B cell (primary cell): ENCODE measurements around the gene IGSF3. TPM values are rescaled to one million over a fixed set of nuclear protein-coding genes. Genes with fewer than 3 reads are reported as not detected.

Experiments
- ATAC-seq: fragments of 200-7000 bp; cut with Tn5 transposase; one replicate; pipeline ENCODE4 v1.10.0; 2021; ENCODE audit warnings: low read depth, mild to moderate bottlenecking, moderate number of reproducible peaks, moderate library complexity
- CTCF ChIA-PET: fragments of 350-600 bp; sonication (Branson Sonifier 250); formaldehyde crosslinking; loops from one replicate; lab custom pipeline; 2021; ENCODE audit warnings: antibody characterized with exemption, inconsistent platforms; lab: Charles Lee
- POLR2A ChIA-PET: fragments of 350-600 bp; sonication (Branson Sonifier 250); formaldehyde crosslinking; loops from one replicate; lab custom pipeline; 2021; ENCODE audit warnings: antibody characterized with exemption; lab: Charles Lee
- DNase-seq: peaks from one replicate; pipeline ENCODE4 v3.0.0; 2013
- H2AFZ ChIP-seq: 2 replicates; pipeline ENCODE4 v1.6.1; 2012; ENCODE audit warnings: mild to moderate bottlenecking, low read depth, low read length; ENCODE audit not compliant: insufficient read depth, poor library complexity, severe bottlenecking
- H3K27ac ChIP-seq, 2 donors: 1 replicate in 1 of 2; 2 replicates in 1 of 2; pipeline ENCODE4 v1.5.1; 2012 to 2013; ENCODE audit warnings: low read length in 2 of 2, mild to moderate bottlenecking in 2 of 2, moderate library complexity in 1 of 2
- H3K27me3 ChIP-seq, 4 experiments: fragments of 200-600 bp in 1 of 4; sonication (generic) in 1 of 4; replicated peaks in 1 of 4; 1 replicate in 2 of 4; 2 replicates in 2 of 4; pipeline versions ENCODE4 v1.6.1 to v1.7.0; 2013 to 2016; ENCODE audit warnings: low read length in 3 of 4, mild to moderate bottlenecking in 2 of 4, mixed read lengths in 1 of 4, moderate library complexity in 1 of 4; ENCODE audit not compliant: insufficient read depth in 4 of 4, control insufficient read depth in 3 of 4; ENCODE audit errors: control extremely low read depth in 1 of 4
- H3K36me3 ChIP-seq, 2 experiments: replicated peaks in 1 of 2; 1 replicate in 1 of 2; 2 replicates in 1 of 2; pipeline versions ENCODE4 v1.6.1 to v1.7.1; 2013; ENCODE audit warnings: low read length in 1 of 2; ENCODE audit not compliant: insufficient read depth in 2 of 2, control insufficient read depth in 1 of 2; ENCODE audit errors: control extremely low read depth in 1 of 2, extremely low read depth in 1 of 2
- H3K4me1 ChIP-seq, 2 donors: fragments of 200-600 bp in 1 of 2; sonication (generic) in 1 of 2; 1 replicate in 1 of 2; 2 replicates in 1 of 2; pipeline versions ENCODE4 v1.5.1 to v1.6.1; 2013 to 2017; ENCODE audit warnings: low read length in 2 of 2; ENCODE audit not compliant: control insufficient read depth in 2 of 2, insufficient read depth in 2 of 2
- H3K4me2 ChIP-seq: replicated peaks from 2 replicates; pipeline ENCODE3; 2012; ENCODE audit warnings: mild to moderate bottlenecking, low read depth, low read length; ENCODE audit not compliant: poor library complexity, severe bottlenecking
- H3K4me3 ChIP-seq, 5 experiments: fragments of 200-600 bp in 1 of 5; sonication (generic) in 1 of 5; 1 replicate in 3 of 5; 2 replicates in 2 of 5; pipeline versions ENCODE4 v1.5.1 to v1.7.0; 2011 to 2016; ENCODE audit warnings: low read length in 4 of 5, mild to moderate bottlenecking in 4 of 5, low read depth in 2 of 5, control low read depth in 1 of 5, moderate library complexity in 1 of 5; ENCODE audit not compliant: insufficient read depth in 1 of 5; ENCODE audit errors: control extremely low read depth in 1 of 5, extremely low read depth in 1 of 5
- H3K79me2 ChIP-seq: fragments of 200-600 bp; sonication (generic); one replicate; pipeline ENCODE4 v1.6.0; 2016; ENCODE audit warnings: low read length; ENCODE audit not compliant: control insufficient read depth, insufficient read depth
- H3K9ac ChIP-seq: fragments of 200-600 bp; sonication (generic); 2 replicates; pipeline ENCODE4 v1.6.1; 2017; ENCODE audit warnings: mild to moderate bottlenecking, low read length, moderate library complexity
- H3K9me3 ChIP-seq, 3 donors: one replicate each; pipeline versions ENCODE4 v1.6.1 to v1.7.1; 2013; ENCODE audit warnings: low read length in 2 of 3; ENCODE audit not compliant: control insufficient read depth in 2 of 3, insufficient read depth in 1 of 3; ENCODE audit errors: control extremely low read depth in 1 of 3
- H4K20me1 ChIP-seq: 2 replicates; pipeline ENCODE4 v1.6.0; 2012; ENCODE audit warnings: mild to moderate bottlenecking, low read length; ENCODE audit not compliant: insufficient read depth, control insufficient read depth, poor library complexity, severe bottlenecking
- H3K27ac Mint-ChIP-seq: one replicate; pipeline ENCODE4 v1.8.0; 2021; ENCODE audit warnings: mixed read lengths
- H3K27me3 Mint-ChIP-seq: one replicate; pipeline ENCODE4 v1.8.0; 2021; ENCODE audit warnings: mixed read lengths
- H3K4me1 Mint-ChIP-seq: one replicate; pipeline ENCODE4 v1.8.0; 2021; ENCODE audit warnings: mixed read lengths
- H3K4me3 Mint-ChIP-seq: one replicate; pipeline ENCODE4 v1.8.0; 2021; ENCODE audit warnings: mixed read lengths
- H3K9me3 Mint-ChIP-seq: one replicate; pipeline ENCODE4 v1.8.0; 2022; ENCODE audit warnings: mixed read lengths; ENCODE audit not compliant: insufficient read depth
- CTCF ChIP-seq: fragments of 200-600 bp; IDR thresholded peaks from one replicate; pipeline ENCODE4 v1.8.0; 2022; ENCODE audit warnings: antibody characterized with exemption, mild to moderate bottlenecking
- EZH2 ChIP-seq: IDR thresholded peaks from 2 replicates; pipeline ENCODE4 v1.6.1; 2012; ENCODE audit warnings: borderline replicate concordance, low read depth, mild to moderate bottlenecking, moderate library complexity, low read length; ENCODE audit not compliant: insufficient read depth, poor library complexity, severe bottlenecking
- WGBS: methylation state at CpG from one replicate; pipeline ENCODE4 v1.1.5; 2013; ENCODE audit warnings: missing lambda C conversion rate; ENCODE audit not compliant: insufficient coverage; 5-methylcytosine and 5-hydroxymethylcytosine counted together
- intact Hi-C: fragments of 100-400 bp; cut with micrococcal nuclease; formaldehyde crosslinking; loops from one replicate; pipeline ENCODE4 v1.10.0; 2022
- polyA plus RNA-seq: library from polyadenylated mRNA; depleted of rRNA; stranded (reverse); fragments of >200 nt; gene quantifications from 2 replicates; pipeline ENCODE4 v1.2.3, GENCODE V29; 2012
- total RNA-seq, 2 donors: library from RNA; stranded (reverse); fragments of 120-200 nt in 1 of 2; gene quantifications; 1 replicate in 1 of 2; 2 replicates in 1 of 2; pipeline versions ENCODE4 v1.2.3 to v1.2.4, GENCODE V29; 2013 to 2022

The IGSF3 gene
- total and polyA plus RNA-seq, 2 donors (not counting 1 experiment from before 2014, with no cell fraction given), result 0.49 TPM; not detected in 1

DNA sequence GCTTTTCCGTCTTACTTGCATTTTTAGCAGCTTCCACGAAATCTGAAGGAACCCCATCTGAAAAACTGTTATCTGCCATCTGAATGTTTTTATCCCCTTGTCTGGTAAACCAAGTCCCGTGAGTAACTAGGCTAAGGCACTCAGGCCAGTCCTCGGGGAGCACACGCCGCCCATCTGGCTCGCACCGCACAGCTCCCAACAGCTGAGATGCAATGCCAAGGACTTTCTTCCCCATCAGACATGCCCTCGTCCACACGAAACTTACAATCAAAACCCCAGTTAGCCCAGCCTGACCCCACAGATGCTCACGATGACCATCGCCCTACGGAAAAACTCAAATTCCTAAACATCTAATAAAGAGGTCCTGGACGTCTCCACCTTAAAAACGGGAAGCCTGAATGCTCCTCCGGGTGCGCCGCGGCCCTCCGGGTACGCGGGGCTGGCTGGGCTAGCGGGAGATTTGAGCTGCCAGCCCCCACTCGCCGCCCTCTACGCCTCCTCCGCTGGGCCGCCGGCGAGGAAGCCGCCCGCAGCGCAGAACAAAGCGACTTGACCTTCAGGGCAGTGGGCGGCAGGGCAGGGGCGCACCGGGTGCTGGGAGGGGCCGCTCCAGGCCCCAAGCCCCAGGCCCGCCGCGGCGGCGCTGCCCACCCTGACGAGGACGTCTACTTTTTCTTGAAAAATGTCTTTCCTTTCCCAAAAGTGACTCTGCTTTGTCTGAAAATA is 133.4 kb downstream of the IGSF3 start:
- no peak overlapping the region for H3K9ac ChIP-seq
- ATAC-seq (no peak), DNase-seq (no peak)
- no peaks in the 10 kb centered on the region for H3K9me3 Mint-ChIP-seq
- H3K27ac Mint-ChIP-seq, result no peak overlapping the region
- H4K20me1 ChIP-seq, result no peaks in the 10 kb centered on the region
- intact Hi-C loops, result no loop called here
- no peak overlapping the region for H3K27ac ChIP-seq
- 98% methylated on average over 36 of the region's 45 CpGs for WGBS
- H3K36me3 ChIP-seq, result peaks cover 0 to 10% of the 10 kb centered on the region in 2 experiments
- peaks cover 15% of the 10 kb centered on the region for H3K4me1 Mint-ChIP-seq
- H3K79me2 ChIP-seq, result no peaks in the 10 kb centered on the region
- ChIA-PET POLR2A (no interaction called here), CTCF (interaction anchor here (1.1 kb wide), 1 partner anchor 10 kb away, joined by 4 read pairs; no protein-coding TSS in a partner anchor)
- no peaks in the 10 kb centered on the region for H3K27me3 ChIP-seq
- no peak overlapping the region for H3K4me3 Mint-ChIP-seq
- no peak overlapping the region for H3K4me3 ChIP-seq
- no peaks in the 10 kb centered on the region for H3K9me3 ChIP-seq
- no peak overlapping the region for H3K4me2 ChIP-seq
- TF ChIP-seq CTCF (no peak), EZH2 (no peak)
- peaks cover 0 to 2% of the 10 kb centered on the region in 2 donors for H3K4me1 ChIP-seq
- H2AFZ ChIP-seq, result no peak overlapping the region
- H3K27me3 Mint-ChIP-seq, result no peaks in the 10 kb centered on the region

GRCh38 chr1:116533429-116533820 is 134.1 kb downstream of the IGSF3 start:
- H3K9ac ChIP-seq, result no peak overlapping the region
- DNase-seq (no peak), ATAC-seq (no peak)
- Mint-ChIP-seq H3K9me3 (no peaks in the 10 kb centered on the region), H3K27ac (no peak overlapping the region), H3K27me3 (no peaks in the 10 kb centered on the region), H3K4me1 (peaks cover 8% of the 10 kb centered on the region), H3K4me3 (no peak overlapping the region)
- H3K4me3 ChIP-seq, result no peak overlapping the region
- H2AFZ ChIP-seq, result no peak overlapping the region
- H3K27me3 ChIP-seq, result no peaks in the 10 kb centered on the region
- intact Hi-C loops, result no loop called here
- H3K4me2 ChIP-seq, result no peak overlapping the region
- 100% methylated on average over 1 of the region's 3 CpGs for WGBS
- H3K27ac ChIP-seq, result no peak overlapping the region
- no peaks in the 10 kb centered on the region for H4K20me1 ChIP-seq
- H3K79me2 ChIP-seq, result no peaks in the 10 kb centered on the region
- ChIA-PET CTCF (interaction anchor here (1.1 kb wide), 1 partner anchor 11 kb away, joined by 4 read pairs; no protein-coding TSS in a partner anchor), POLR2A (no interaction called here)
- H3K9me3 ChIP-seq, result no peaks in the 10 kb centered on the region
- no peak for TF ChIP-seq EZH2
- TF ChIP-seq CTCF, result no peak
- no peaks in the 10 kb centered on the region for H3K4me1 ChIP-seq
- peaks cover 0 to 7% of the 10 kb centered on the region in 2 experiments for H3K36me3 ChIP-seq
